GM18951 (cell line): ENCODE results near the gene SGCA.

Experiments used
- POLR2A ChIP-seq: IDR thresholded peaks from 4 replicates; pipeline ENCODE4 v1.6.1; 2011; ENCODE audit warnings: mild to moderate bottlenecking; ENCODE audit not compliant: insufficient read length, insufficient read depth; ENCODE audit errors: extremely low read depth
- in situ Hi-C: fragments of 300-500 bp; cut with MboI; formaldehyde crosslinking; loops from one replicate; pipeline ENCODE4 v1.12.0; 2022; ENCODE audit warnings: low sequenced_read_pairs, mixed read lengths, inconsistent platforms; ENCODE audit not compliant: unreplicated experiment

Gene SGCA

DNA sequence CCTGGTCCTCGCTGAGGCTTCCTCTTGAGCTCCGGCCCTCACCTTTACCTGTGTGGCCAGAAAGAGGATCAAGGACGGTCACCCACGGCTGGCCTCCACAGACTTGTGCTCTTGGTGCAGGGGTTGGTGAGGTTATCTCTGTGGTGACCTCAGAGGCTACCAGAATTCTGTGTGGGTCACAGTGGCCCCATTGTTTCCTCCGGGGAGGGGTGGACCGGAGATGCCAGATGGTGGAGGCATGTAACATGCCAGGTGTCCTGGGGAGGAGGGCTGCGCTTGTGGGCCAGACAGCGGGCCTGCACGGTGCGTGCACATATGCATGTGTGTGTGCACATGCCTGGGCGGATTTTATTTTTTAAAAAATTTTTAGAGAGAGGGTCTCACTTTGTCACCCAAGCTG lies 6.3 kb downstream of the SGCA start:
- in situ Hi-C loops, result no loop called here
- TF ChIP-seq POLR2A, result no peak

DNA sequence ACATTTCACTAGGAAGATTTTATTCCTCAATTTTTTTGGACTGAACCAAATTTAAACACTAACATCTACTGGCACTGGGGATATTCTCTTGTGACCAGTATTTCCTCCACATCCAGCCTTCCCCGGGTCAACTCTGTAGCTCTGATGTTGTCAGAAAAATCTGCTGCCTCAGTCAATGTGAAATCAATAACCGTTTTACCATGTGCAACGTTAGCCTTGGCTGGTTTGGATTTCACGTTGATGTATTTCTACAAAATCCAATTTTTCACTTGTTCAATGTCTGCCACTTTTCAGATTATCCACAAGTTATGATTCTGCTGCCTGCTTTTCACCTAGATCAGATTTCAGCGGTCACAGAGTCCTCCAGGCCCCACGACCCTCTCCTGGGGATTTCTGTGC lies 7.1 kb downstream of the SGCA start:
- no peak for TF ChIP-seq POLR2A
- in situ Hi-C loops, result no loop called here

DNA sequence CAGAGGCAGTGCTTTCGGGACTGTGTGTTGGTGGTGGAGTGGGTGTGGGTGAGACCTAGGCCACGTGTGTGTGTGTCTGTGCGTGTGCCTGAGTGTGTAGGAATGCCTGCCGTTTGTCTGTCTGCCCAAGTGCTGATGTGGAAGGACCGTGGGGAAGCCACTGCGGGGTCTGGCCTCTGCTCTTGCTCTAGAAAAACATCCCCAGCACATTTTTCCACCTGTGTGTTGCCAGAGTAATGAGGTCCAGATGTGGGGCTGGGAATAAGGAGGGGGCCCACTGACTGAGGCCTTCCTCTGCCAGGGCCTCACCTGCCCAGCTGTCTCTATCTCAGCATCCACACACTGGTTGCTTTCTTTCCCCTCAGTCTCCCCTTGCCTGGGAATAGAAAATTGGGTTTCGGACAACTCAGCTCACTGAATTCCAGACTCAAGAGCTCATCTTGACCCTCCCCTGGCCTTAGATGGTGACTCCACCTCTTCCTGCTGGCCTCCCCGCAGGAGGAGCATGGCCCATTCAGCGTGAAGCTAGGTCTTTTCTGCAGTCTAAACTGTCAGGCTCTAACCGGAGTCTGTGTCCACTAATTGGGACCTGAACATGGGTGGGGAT lies 7.6 kb downstream of the SGCA start:
- in situ Hi-C loops, result no loop called here
- TF ChIP-seq POLR2A, result no peak

DNA sequence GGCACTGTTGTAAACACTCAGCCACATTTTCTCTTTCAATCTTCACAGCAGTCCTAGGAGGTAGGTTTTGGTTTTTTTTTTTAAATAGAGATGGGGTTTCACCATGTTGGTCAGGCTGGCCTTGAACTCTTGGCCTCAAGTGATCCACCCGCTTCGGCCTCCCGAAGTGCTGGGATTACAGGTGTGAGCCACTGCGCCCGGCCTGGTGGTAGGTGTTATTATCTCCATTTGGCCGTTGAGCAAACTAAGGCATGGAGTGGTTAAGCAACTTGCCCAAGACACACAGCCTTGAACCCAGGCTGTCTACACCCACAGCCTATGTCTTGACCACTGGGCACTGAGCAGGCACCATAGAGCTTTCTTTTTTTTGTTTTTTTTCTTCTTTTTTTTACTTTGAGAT lies 8.6 kb downstream of the SGCA start:
- no peak for TF ChIP-seq POLR2A
- in situ Hi-C loops, result no loop called here

- in situ Hi-C loops, result no loop called here
- no peak for TF ChIP-seq POLR2A
Observed at GRCh38 chr17:50175035-50175807, 9.4 kb downstream of the SGCA start.

DNA sequence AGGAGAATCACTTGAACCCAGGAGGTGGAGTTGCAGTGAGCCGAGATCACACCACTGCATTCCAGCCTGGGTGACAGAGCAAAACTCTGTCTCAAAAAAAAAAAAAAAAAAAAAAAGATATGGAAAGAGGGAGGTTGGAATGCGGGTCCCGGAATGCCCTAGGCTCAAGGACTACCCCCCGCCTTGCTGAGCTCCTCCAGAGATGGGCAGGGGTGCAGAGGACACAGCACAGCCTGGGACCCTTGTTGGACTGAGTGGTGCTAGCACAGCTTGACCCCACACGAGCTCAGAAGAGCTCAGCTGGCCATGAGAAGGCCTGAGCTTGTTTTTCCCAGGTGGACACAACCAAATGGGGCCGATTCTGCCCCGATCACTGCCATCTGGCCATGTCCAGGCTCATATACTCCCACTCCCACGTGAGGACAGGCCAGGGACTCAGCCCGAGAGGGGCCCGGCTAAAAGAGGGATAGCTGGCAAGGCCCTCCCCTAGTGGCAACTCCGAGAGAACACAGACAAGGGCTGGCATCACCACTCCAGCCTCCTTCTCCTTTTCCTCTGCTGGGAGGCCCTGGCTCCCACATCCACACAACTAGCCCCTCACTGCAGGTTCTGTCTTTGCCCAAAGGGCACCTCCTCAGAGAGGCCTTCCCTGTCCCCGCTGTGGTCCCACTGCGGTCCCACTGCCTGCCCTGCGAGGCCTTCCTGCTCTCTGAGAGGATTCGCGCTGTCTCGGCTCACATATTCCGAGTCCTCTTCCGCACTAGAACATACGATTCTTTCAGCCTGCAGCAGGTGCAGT lies 11.0 kb downstream of the SGCA start:
- in situ Hi-C loops, result no loop called here
- no peak for TF ChIP-seq POLR2A

DNA sequence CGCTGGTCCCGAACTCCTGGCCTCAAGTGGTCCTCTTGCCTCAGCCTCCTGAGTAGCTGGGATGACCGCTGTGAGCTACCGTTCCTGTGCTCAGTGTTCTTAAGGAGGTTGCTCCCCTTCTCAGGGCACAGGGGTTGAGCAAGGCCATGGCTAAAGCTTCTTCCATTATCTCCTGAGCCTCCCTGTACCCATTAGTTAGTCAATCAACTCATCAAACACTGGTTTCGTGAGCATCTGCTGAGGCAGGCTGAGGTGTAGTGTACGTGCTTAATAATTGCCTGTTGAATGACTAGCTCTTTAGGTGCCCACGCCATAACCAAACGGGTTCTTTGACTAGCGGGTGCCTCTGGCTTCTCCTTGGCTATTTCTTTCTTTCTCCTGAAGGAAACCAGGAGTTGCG lies 11.7 kb downstream of the SGCA start:
- no peak for TF ChIP-seq POLR2A
- in situ Hi-C loops, result no loop called here

DNA sequence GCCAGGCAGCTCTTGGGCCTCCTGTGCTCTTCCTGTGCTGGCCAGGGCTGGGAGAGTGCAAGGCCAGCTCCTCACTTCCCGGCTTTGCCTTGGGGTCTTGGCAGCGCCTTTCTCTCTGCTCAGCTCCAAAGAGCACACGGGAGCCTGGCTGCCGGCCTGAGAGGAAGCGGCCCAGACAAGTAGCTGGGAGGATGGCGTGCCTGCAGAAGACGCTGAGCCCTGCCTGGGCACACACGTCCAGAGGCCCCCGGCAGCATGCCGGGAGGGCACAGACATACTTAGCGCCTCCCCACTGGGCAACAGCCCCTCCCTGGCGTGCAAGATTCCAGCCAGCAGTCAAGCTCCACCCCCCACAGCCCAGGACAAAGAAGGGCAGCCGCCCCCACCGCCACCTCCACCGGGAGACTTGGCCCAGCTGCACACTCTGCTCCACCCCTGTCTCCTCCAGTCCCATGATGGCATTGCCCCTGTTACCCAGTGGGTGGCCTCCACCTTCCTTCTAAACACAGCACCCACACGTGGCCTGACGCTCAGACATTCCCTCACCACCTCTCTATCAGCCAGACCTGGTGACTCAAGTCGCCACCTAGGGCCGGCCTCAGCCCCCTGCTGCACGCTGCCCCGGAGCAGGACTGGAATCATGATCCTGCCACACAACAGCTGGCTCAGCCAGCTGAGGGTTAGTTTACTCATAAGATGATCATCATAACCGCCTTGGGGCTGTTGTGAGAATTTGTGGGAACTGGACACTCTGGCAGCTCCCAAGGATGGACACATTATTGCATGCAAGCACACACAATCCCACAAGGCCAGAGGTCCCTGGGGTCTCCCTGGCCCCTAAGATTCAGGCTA lies 12.4 kb downstream of the SGCA start:
- in situ Hi-C loops, result no loop called here
- TF ChIP-seq POLR2A, result no peak

- no peak for TF ChIP-seq POLR2A
- in situ Hi-C loops, result no loop called here
Observed at GRCh38 chr17:50180111-50180510, 14.3 kb downstream of the SGCA start.

DNA sequence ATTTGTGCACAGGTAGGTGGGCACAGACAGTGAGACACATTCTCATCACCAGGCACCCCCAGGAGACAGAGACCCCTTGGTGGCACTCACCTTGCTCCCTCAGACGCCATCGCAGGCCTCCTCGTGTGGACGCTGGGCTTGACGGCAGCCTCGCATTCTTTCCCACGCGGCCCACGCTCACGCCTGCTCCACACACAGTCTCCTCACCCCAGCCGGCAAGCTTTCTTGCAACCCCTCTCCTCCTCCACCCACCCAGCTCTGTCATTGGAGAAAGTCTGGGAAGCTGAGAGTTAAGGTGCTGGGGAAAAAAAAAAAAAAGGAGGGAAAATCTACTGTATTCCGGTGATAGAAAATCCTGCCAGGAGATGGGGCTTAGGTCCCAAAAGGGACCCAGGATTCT lies 14.8 kb downstream of the SGCA start:
- in situ Hi-C loops, result no loop called here
- TF ChIP-seq POLR2A, result no peak

- in situ Hi-C loops, result no loop called here
- no peak for TF ChIP-seq POLR2A
Observed at GRCh38 chr17:50181144-50181543, 15.3 kb downstream of the SGCA start.

- in situ Hi-C loops, result no loop called here
- no peak for TF ChIP-seq POLR2A
Observed at GRCh38 chr17:50181591-50182560, 16.1 kb downstream of the SGCA start.
